GM19324 (cell line): ENCODE data around the gene ITGAX.
A peak's percentile ranks its signal among the peaks of the same experiment; 100 is the strongest.
"Not testable (repeated sequence)": the region's sequence is repeated elsewhere in the genome, so short reads cannot be mapped to it uniquely, and the experiment has no call there.

ENCODE experiments used
- ATAC-seq: cut with Tn5 transposase; IDR thresholded peaks from one replicate; pipeline ENCODE4 v1.9.1; 2021; ENCODE audit warnings: mild to moderate bottlenecking, moderate library complexity; ENCODE audit not compliant: unreplicated experiment, low FRiP score

The ITGAX gene

DNA sequence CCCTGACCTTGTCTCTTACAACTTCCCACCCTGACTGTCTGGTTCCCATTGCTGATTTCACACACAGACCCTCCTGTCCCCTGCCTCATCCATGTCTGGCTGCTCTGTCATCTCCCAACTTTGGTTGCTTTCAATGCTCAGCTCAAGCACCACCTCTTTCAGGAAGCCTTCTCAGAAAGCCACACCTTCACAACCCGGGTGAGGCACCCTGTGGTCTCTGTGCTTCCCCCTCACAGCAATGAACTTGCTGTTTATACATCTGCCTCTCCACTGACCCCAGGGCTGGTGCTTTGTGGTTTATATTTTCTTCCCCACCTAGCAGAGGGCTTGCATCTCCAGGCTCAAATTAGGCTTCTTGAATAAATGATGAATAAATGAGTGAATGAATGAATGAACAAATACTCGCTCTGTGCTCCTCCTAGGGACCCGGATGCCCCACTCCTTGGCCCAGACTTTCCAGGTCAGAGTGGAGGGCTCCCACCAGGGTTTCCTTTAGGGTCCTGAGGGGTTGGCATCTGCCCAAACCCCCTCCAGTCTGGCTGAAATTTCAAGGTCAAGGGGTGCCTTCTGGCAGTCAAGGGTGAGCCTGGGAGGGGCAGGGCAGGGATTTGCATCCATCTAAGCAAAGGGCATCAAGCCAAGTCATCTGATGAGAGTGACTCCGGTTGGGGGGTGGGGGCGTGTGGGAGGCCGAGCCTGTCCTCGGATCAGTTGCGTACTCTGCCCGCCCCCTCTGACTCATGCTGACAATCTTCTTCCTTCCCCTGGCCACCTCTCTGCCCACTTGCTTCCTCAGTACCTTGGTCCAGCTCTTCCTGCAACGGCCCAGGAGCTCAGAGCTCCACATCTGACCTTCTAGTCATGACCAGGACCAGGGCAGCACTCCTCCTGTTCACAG is at the start of gene ITGAX:
Gene ITGAX (plus strand): TSS at position 783 of the 898 bp plus-strand sequence. CDS start 79 bp downstream, at position 862.
- ATAC-seq = no peak

DNA sequence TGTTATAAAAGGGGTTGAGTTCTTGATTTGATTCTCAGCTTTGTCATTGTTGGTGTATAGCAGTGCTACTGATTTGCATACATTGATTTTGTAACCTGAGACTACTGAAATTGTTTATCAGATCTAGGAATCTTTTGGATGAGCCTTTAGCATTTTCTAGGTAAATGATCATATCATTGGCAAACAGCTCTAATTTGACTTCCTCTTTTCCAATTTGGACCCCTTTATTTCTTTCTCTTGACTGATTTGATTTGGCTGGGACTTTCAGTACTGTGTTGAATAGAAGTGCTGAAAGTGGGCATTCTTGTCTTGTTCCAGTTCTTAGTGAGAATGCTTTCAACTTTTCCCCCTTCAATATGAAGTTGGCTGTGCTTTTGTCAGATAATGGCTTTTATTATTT is 49.8 kb upstream of the ITGAX start:
- no peak for ATAC-seq

DNA sequence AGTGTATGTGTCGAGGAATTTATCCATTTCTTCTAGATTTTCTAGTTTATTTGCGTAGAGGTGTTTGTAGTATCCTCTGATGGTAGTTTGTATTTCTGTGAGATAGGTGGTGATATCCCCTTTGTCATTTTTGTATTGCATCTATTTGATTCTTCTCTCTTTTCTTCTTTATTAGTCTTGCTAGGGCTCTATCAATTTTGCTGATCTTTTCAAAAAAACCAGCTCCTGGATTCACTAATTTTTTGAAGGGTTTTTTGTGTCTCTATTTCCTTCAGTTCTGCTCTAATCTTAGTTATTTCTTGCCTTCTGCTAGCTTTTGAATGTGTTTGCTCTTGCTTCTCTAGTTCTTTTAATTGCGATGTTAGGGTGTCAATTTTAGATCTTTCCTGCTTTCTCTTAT is 46.6 kb upstream of the ITGAX start:
- not testable (repeated sequence) for ATAC-seq

DNA sequence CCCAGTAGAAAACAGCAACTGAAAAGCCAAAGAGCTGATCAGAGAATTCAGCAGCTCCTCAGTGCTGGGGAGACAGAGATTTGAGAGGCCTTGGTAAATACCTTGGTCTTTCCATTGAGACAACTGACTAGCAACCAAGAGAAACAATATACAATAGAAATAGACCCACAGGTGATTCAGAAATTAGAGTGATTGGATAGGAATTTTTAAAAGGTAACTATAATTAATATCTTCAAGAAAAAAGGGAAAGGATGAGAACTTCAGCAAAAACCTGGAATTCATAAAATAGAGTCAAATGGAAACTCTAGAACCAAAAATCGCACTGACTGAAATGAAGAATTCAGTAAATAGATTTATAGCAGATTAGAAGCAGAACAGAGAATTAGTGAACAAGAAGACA is 32.5 kb upstream of the ITGAX start:
- ATAC-seq = no peak

DNA sequence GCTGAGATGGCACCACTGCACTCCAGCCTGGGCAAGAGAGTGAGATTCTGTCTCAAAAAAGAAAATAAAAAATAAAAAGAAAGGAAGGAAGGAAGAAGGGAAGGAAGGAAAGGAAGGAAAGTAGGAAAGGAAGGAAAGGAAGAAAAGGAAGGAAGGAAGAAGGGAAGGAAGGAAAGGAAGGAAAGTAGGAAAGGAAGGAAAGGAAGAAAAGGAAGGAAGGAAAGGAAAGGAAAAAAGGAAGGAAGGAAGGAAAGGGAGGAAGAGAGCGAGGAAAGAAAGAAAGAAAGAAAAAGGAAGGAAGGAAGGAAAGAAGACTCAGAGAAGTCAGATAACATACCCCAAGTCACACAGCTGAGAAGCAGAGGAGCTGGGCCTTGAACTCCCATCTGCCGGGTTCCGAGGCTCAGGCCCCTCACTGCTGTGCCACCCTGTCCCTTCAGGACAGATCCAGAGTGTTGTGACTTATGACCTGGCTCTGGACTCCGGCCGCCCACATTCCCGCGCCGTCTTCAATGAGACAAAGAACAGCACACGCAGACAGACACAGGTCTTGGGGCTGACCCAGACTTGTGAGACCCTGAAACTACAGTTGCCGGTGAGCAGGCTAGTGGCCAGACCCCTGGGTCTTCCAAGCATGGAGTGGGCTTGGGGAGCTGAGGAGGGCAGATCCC is 30.9 kb upstream of the ITGAX start:
- no peak for ATAC-seq

DNA sequence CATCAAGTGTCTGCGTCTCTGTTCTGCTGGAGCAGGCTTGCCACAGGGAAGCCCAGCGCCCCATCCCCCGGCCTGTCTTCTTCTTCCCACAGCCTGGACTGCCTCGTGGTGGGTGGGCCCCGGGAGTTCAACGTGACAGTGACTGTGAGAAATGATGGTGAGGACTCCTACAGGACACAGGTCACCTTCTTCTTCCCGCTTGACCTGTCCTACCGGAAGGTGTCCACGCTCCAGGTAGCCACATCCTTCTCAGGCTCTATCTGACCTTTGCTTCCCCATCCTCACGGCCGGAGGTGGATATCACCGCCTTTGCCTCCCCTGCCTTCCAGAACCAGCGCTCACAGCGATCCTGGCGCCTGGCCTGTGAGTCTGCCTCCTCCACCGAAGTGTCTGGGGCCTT is 29.8 kb upstream of the ITGAX start:
- ATAC-seq = no peak

DNA sequence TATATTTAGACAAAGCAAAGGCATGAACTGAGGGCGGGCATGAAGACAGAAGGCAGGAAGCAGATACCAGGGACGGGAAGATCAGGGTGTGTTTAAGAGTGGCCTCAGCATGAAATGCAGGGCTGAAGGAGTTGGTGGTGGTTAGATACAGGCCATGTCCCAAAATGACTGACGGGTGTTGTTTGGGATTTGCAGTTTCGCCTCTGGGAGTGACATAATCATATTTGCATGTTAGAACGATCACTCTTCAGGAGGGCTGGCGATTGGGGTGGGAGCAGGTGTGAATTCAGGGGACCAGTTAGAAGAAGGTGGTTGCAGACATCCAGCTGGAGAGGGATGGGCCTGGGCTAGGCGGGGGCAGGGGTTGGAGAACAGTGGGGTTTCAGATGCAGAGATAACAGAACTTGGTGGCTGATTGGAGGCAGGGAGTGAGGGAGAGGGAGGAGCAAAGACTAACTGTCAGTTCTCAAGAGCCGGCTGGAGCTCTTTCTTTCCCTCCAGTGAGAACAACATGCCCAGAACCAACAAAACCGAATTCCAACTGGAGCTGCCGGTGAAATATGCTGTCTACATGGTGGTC is 27.2 kb upstream of the ITGAX start:
- ATAC-seq = no peak

DNA sequence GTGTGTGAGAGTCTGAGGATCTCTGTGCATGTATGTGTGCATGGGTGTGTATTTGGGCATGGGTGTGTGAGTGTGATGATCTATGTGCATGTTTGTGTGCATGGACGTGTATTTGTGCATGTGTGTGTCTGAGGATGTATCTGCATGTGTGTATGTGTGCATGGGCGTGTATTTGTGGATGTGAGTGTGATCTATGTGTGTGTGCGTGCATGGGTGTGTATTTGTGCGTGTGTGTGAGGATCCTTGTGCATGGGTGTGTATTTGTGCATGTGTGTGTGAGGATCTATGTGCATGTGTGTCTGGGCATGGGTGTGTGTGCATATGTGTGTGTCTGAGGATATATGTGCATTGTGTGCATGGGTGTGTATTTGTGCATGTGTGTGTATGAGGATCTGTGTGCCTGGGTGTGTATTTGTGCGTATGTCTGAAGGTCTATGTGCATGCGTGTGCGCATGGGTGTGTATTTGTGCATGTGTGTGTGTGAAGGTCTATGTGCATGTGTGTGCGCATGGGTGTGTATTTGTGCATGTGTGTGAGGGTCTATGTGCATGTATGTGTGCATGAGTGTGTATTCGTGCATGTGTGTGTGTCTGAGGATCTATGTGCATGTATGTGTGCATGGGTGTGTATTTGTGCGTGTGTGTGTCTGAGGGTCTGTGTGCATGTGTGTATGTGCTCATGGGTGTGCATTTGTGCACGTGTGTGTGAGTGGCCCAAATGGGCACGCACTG is 26.5 kb upstream of the ITGAX start:
- ATAC-seq = no peak

DNA sequence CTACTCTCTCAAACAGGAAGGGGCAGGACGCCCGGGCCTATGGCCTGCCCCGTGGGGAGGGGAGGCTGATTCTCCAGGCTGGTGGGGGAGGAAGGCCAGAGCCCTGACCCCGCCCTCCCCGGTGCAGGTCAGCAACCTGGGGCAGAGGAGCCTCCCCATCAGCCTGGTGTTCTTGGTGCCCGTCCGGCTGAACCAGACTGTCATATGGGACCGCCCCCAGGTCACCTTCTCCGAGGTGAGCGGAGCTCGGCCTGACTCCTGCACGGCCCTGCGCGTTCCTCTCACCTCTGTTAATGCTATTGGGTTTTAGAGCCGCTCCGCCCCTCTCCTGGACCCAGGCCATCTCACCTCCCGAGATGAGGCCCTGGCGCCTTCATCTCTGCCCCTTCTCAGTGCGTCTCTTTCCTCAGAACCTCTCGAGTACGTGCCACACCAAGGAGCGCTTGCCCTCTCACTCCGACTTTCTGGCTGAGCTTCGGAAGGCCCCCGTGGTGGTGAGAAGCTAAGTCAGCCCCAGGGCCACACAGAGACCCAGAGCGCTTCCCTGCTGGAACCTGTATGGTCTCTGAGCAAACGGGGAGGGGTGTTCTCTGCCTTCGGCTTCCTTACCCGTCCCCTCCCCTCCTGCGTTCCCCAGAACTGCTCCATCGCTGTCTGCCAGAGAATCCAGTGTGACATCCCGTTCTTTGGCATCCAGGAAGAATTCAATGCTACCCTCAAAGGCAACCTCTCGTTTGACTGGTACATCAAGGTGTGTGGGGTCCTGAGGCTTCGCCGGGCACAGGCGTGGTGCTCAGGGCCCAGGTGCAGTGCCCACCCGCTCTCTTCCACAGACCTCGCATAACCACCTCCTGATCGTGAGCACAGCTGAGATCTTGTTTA is 25.1 kb upstream of the ITGAX start:
- no peak for ATAC-seq

DNA sequence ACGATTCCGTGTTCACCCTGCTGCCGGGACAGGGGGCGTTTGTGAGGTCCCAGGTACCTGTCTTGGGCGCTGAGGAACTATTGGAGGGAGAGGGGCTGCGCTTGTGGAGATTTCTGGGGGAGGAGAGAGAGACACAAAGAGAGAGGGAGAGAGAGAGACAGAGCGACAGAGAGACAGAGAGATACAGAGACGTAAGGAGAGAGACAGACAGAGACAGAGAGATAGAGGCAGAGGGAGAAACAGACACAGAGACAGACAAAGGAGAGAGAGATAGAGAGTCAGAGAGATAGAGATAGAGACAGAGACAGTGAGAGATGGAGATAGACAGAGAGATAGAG is 24.5 kb upstream of the ITGAX start:
- no peak for ATAC-seq

DNA sequence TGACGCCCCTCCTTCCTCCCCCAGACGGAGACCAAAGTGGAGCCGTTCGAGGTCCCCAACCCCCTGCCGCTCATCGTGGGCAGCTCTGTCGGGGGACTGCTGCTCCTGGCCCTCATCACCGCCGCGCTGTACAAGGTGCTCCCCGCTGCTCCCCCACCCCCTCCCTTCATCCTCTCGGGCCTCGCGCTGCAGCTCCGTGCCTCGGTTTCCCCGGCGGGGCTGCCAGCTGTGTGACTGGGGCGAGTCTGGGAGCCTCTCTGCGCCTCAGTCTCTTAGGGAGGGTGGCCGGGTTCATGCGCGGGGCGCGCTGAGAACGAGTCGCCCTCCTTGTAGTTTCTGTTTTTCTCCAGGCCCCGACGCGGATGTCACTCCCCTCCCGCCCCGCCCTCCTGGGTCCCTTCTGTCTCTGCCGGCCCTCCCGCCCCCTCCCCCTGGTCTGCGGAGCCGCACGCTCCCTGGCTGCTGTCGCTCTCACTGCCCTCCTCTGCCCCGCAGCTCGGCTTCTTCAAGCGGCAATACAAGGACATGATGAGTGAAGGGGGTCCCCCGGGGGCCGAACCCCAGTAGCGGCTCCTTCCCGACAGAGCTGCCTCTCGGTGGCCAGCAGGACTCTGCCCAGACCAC is 23.7 kb upstream of the ITGAX start:
- ATAC-seq = no peak

DNA sequence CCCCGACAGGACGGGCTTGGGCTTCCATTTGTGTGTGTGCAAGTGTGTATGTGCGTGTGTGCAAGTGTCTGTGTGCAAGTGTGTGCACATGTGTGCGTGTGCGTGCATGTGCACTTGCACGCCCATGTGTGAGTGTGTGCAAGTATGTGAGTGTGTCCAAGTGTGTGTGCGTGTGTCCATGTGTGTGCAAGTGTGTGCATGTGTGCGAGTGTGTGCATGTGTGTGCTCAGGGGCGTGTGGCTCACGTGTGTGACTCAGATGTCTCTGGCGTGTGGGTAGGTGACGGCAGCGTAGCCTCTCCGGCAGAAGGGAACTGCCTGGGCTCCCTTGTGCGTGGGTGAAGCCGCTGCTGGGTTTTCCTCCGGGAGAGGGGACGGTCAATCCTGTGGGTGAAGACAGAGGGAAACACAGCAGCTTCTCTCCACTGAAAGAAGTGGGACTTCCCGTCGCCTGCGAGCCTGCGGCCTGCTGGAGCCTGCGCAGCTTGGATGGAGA is 23.1 kb upstream of the ITGAX start:
- ATAC-seq = no peak

DNA sequence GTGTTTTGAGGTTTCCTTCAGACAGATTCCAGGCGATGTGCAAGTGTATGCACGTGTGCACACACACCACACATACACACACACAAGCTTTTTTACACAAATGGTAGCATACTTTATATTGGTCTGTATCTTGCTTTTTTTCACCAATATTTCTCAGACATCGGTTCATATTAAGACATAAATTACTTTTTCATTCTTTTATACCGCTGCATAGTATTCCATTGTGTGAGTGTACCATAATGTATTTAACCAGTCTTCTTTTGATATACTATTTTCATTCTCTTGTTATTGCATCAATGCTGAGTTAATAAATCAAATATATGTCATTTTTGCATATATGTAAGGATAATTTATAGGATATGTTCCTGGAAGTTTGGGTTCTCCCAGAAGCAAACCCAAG is 22.4 kb upstream of the ITGAX start:
- no peak for ATAC-seq

DNA sequence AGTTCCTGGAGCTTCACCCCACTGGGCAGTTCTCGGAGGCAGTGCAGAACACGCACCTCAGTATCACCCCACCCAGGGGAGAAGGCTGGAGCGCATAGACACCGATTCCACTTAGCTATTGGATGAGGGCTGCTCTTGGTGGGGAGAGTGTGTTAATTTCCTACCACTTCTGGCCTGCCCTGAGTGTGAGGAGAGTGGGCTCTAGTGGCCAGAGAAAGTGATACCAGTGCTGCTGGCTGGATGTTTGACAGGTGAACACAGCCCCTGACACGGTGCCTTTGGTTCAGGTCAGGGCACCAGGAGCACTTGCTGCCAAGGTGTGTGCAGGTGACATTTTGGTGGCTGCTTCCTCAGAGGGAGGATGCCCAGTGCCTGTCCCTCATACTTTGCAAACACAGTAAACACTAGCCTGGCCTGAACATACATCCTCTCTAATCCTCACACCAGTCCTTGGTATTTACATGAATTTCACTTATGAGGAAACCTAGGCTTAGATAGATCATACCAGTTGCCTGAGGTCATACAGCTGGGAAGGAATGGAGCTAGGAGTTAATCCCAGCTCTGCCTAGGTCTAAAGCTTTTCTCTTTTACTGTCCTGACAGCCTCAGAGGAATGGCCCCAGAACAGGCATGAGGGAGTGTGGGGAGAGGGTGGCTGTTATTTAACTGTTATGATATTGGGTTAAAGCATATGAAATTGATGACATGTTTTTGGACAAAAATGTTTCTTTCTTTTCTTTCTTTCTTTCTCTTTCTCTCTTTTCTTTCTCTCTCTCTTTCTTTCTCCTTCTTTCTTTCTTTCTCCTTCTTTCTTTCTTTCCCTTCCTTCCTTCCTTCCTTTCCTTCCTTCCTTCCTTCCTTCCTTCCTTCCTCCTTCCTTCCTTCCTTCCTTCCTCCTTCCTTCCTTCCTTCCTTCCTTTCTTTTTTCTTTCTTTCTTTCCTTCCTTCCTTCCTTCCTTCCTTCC is 21.0 kb upstream of the ITGAX start:
- no peak for ATAC-seq

DNA sequence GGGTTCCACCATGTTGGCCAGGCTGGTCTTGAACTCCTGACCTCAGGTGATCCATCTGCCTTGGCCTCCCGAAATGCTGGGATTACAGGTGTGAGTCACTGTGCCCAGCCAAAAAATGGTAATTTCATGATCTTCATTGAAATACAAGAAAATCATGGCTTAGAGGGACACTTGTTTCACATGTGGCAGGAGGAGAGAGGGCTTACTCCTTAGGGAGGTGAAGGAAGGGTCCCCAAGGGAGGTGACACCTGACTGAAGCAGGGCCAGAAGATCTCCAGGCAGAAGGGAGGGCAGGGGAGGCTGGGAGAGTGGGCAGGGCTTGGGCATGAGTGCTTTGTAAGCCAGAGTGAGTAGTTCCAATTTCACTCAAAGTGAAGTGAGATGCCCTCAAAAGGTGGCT is 20.0 kb upstream of the ITGAX start:
- ATAC-seq = no peak

DNA sequence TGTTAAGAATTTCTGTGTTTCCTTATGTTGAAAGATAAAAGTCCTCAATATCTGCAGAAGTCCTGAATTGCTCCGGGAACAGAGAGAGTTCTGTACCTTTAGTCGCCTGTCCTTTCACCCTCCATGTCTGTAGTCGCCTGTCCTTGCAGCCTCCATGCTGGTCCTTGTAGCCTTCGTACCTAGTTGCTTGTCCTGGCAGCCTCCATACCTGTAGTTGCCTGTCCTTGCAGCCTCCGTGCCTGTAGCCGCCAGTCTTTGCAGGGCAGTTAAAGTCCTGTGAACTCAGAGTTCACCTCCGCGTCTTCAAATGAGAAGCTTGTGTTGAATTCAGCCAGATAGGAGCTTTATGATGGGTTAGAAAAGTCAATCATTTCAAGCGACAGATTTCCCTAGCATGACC is 19.5 kb upstream of the ITGAX start:
- ATAC-seq = no peak

DNA sequence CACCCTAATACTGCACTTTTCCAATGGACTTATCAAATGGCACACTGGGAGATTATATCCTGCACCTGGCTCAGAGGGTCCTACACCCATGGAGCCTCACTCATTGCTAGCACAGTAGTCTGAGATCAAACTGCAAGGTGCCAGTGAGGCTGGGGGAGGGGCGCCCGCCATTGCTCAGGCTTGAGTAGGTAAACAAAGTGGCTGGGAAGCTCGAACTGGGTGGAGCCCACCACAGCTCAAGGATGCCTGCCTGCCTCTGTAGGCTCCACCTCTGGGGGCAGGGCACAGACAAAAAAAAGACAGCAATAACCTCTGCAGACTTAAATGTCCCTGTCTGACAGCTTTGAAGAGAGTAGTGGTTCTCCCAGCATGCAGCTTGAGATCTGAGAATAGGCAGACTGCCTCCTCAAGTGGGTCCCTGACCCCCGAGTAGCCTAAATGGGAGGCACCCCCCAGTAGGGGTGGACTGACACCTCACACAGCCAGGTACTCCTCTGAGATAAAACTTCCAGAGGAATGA is 16.8 kb upstream of the ITGAX start:
- ATAC-seq = not testable (repeated sequence)

DNA sequence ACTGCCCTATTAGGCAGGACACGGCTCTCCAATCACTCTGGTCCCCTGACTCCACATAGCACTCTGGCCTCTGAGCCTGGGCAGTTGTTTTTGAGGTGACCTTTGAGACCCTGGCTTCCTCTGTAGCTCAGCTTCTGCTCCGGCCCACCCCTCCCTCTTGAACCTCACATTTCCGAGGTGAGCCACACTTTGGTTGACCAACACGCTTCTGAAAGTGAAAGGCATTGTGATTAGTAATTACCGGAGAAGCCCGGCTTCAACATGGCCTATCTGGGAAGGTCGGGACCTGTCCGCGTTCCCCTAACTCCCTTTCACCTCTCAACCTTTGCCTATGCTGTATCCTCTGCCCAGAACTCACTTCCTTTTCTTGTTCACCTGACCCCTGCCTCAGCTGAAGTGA is 10.3 kb upstream of the ITGAX start:
- ATAC-seq = peak; percentile 81
